ENCODE measurements around the gene CHCHD4.
A peak's percentile ranks its signal among the peaks of the same experiment; 100 is the strongest.

CHCHD4 gene

DNA sequence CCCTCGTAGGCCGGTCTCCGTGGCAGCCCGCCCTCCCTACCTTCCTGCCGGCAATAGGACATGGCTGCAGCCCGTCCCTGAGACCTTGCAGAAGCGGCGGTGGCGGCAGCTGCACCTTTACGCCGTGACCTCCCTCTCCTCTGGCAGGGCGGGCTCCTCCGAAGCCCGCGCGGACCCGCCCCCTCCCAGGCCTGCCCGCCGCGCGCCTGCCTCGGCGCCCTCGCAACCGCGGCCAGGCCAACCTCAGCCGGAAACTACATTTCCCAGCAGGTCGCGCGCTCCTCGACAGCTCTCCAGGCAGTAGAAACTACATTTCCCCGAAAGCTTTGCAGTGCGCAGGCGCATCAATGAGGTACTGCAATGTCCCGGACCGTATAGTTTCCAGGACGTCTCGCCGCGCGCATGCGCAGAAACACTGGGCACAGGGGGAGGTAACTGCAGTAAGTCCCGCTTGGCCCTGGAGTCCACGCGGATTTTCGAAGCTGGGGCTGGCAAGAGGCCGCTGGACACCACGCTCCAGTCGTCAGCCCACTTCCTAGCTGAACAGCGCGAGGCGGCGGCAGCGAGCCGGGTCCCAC is at the start of gene CHCHD4, which contains the start of gene TMEM43:
Gene CHCHD4, minus strand, starts transcription at position 256 of the 578 bp plus-strand sequence. Its CDS starts 194 bp downstream, at position 62.
Gene TMEM43, plus strand, starts transcription at position 438 of the 578 bp plus-strand sequence. CDS start 142 bp downstream, outside the sequence.
- peak; percentile 99 for DNase-seq (ENCODE audit: low spot score)

DNA sequence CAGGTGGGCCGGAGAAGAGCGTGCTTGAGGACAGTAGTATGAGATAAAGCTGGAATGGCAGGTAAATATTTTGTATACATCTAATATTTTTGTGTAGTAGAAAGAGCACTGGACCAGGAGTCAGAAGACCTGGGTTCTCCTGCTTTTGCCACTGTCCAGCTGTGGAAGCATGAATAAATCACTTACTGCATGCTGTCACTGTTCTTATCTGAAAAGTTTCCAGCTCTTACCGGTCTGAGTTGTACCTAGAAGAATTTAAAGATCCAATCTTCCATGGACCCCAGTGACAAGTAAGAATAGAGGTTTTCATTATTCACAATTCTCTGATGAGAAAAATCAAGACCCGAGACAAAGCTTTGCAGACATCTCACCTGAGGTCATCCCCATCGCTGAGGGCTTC is 47.8 kb upstream of the CHCHD4 start:
- no peak for DNase-seq (ENCODE audit: low spot score)

DNA sequence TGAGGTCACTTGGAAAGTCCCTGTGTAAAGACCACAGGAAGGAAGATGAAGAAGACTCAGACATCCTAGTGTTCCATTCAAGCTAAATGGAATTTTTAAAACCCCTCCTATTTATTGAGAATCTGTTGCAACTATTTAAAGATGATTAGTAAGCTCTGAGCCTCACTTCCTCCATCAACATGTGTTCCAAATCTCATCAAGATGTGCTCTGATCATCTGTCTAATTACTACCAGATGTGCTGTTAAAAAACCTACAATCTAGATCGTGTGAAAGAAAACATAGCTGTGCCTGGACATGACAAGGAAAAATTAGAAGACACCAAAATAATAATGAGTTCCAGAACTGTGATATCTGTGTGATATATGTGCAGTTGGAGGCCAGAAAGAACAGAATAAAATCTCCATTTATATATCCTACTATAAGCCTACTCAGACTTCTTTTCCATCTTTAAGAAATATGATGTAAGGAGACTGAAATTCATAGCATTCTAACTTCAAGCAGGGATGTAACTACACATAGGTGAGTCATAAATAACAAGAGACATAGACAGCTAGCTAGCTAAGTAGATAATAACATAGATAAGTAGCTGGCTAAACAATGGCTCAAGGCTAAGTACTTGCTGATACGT is 46.0 kb upstream of the CHCHD4 start:
- DNase-seq (ENCODE audit: low spot score): no peak

DNA sequence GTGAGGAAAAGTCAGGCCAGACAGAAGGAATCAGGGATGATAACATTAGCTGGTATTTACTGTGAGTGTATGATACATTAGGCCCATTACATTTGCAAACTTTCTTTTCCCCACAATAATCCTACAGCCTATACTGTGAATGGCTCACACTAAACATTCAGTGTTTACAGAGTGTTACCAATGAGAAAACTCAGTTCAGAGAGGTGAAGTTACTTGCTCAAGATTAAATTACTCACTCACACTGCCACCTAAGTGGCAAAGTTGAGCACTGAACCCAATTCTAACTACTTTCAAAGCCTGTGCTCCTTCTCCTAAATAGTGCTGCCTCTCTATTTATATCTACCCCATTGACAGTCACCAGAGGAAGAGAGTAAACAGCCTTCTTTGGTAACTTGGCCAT is 45.2 kb upstream of the CHCHD4 start:
- DNase-seq (ENCODE audit: low spot score): no peak

DNA sequence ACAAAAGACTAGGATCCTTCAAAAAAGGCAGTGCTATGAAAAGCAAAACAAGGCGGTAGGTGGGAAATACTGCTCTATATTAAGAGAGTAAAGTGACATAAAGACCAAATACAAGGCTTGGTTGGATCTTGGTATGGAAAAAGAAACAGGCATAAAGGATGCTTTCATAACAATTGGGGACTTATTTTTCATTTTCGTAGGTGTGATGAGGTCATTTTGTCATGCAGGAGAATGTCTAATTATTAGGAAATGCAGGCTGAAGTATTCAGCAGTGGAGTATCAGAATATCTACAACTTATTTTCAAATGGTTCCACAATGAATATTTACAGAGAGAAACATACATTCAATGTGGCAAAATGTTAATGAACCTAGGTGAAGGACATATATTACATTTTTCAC is 44.8 kb upstream of the CHCHD4 start:
- DNase-seq (ENCODE audit: low spot score): no peak

DNA sequence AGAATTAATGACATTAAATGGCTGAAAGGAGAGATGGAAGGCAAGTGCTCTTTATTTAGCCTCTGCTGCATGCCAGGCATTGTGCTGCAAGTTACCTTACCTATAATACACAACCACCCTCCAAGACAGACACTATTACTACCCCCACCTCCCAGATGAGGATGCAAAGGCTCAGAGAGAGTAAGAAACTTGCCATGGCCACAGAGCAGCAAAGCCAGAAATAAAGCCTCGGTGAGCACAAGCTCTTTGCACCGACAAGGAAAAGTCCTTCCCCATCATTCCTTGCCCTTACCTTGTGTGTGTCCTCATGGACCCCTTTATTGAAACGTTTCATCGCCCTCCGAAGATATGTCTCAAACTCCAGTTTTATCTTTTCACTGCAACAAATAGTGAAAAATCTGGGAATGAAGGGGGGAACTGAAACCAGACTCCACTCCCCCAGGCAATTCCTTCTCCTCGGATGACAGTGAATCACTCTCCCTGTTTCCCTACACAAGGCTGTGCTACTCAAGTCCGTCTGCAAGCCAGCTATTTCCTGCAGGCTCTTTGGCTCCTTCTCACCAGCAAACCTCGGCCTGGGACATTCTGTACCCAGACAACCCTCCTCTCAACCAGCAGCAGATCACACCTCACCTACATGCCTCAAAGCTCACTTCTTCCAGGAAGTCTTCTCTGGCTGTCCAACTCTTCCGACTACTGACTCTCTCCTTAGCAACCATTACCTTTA is 42.4 kb upstream of the CHCHD4 start:
- DNase-seq (ENCODE audit: low spot score): no peak

DNA sequence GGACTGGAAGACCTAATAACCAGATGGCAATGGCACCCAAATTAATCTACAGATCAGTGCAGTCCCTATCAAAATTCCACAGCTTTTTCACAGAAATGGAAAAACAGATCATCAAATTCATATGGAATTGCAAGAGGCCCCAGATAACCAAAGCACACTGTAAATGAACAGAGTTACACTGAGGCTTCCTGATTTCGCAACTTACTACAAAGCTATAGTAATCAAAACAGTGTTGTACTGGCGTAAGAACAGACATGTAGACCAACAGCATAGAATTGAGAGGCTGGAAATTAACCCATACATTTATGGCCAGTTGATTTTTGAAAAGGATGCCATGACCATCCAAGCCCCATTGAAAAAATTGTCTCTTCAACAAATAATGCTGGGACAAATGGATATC is 37.5 kb upstream of the CHCHD4 start:
- DNase-seq (ENCODE audit: low spot score): no peak

DNA sequence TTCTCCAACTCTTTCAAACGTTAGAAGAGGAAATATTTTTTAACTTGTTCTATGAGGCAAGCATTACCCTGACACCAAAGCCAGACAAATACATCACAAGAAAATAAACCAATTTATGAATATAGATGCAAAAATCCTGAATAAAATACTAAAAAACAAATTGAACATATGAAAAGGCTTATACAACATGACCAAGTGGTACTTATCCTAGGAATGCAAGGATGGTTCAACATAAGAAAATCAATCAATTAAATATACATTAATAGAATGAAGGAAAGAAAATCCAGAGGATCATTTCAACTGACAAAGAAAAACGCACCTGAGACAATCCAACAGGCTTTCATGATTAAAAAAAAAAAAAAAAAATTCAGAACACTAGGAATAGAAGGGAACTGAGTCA is 36.6 kb upstream of the CHCHD4 start:
- DNase-seq (ENCODE audit: low spot score): no peak

DNA sequence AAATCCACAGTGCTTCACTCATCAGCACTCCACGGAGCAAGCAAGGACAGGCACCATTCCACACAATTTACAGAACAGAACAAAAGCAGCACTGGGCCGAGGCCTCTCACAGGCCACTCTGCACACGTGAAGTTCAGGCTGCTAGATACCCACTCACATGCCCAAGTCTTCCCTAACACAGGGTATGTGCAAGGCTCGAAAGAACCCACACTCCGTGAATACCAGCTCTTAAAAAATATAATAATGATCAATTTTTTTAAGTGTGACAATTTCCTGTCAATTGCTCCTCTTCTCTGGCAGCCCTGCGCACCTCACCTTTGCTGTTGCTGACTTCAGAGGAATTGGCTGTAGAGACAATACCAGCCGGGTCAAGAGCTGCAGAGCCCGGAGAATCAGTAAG is 34.8 kb upstream of the CHCHD4 start:
- no peak for DNase-seq (ENCODE audit: low spot score)

DNA sequence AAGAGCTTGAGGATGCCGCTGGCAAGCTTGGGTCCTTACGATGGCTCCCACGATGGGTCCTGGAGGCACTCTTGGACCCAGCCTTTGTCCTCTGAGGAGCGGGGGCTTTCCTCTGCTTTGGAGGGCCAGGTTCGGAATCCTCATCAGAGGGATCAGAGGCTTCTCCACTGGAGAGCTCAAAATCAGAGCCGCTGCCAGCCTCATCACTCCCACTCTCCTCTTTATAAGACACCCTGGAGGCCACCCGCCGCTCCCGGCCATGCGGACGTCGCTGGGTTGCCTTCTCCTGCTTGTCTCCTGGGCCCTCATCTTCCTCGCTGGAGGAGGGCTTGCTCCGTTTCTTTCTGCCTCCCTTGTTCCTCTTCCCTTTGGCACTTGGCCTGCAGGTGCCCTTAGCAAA is 33.7 kb upstream of the CHCHD4 start:
- no peak for DNase-seq (ENCODE audit: low spot score)

DNA sequence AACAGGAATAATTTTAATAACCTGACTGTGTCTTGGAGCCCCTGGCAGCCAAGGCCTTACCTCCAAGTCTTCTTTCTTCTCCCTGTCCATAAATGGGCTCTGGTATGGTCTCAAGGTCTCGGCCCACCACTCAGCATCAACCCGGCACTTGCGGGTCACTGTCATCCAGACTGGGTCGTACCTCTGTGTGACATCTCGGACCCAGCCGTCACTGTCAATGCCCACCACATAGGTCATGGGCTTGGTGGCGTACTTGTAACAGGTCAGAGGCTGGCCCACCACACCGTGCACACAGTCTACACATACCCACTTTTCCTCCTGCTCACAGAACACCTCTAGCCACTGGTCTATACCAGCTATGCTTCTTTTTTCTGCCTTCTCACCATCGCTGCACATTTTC is 33.3 kb upstream of the CHCHD4 start:
- no peak for DNase-seq (ENCODE audit: low spot score)

DNA sequence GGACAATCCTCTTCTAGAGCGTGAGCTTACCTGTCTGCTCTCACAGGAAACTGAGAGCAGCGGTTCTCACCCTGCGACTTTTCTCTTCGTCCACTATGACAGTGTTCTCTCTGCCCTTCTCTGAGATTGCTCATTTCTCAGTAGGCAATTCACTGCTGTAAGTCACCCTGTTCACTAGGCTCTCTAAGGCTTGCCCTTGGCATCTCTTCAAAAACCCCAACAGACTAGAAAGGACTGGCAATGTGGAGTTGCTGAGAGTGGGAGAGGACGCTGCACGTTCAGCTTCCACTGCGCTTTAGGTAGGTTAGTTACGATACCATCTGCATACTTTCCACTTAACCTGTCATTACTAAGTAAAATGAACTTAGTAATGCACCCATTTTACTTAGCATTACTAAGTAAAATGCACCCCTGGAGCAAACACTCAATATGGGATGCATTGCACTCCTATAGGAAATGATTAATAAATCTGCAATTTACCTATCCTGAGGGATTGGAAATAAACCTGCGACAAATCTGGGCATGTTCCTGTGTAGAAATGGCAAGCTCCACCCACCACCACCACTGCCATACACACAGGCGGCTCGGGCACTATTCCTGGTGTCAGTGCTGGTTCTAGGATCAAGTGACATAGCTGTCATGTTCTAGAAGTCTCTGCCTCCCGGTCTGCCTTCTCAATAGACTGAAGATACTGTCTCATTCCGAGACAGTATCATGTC is 32.3 kb upstream of the CHCHD4 start:
- no peak for DNase-seq (ENCODE audit: low spot score)

DNA sequence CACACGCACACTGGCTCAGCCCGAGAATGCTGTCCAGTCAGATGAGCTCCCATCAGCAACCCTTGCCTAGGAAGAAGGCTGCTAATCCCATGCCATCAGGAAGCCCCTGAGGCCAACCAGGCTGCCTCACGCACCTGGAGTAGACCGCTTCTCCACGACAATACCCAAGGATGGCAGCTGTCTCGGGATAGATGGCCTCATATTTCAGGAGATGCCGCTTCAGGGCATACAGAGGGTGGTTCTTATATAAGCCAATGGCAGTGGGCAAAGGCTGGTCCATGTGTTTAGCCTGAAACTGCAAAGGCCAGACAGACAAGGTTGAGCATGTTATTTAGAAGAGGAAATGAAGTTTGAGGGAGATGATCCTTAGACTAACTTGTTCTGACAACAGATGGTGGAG is 31.5 kb upstream of the CHCHD4 start:
- DNase-seq (ENCODE audit: low spot score): no peak

DNA sequence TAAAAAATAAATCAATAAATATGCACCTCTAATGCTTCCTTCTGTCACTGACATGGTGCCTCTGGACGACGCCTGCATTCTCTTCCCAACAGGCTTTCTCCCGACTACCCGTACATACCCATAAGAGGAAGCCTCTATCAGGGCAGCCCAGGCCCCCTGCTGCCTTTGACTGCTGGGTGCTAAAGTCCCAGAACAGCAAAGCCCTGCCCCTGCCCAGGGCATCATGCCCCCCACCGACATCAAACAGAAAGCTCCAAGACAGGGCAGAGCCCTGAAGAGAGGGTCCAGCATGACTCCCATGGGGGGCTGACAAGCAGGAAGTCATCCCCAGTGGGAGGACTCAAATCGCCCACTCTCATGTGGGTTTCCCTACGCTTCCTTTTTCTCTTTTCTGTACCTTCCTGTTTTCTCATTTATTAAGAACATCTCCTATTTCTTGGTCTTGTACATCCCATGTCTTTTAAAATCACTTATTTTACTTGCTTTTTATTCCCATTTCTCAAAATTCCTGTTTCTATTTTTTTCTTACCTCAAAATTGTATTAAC is 30.3 kb upstream of the CHCHD4 start:
- no peak for DNase-seq (ENCODE audit: low spot score)

DNA sequence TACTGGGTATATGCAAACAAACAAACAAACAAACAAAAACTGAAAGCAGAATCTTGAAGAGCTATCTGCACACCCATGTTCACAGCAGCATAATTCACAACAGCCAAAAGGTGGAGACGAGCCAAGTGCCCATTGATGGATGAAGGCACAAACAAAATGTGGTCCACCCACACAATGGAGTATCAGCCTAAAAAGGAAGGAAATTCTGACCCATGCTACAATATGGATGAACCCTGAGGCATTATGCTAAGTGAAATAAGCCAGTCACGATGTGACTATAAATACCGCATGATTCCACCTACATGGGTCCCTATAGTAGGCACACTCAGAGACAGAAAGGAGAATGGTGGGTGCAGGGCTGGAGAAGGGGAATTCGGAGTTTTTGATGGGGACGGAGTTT is 29.6 kb upstream of the CHCHD4 start:
- DNase-seq (ENCODE audit: low spot score): no peak

DNA sequence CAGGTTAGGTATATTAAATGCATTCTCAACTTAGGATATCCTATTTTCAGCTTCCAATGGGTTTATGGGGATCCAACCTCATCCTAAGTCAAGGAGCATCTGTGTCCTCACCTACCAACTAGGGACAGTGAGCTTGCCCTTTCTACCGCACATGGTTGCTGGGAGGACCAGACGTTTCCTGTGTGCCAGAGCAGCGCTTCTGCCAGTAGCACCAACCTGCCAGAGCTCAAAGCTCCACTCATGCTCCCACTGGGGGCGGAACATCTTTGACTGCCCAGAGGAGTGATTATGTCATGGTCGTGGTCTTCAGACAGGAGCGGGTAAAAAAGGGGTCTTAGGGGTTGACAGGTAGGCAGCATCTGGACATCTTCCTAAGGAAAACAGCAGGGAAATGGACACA is 29.0 kb upstream of the CHCHD4 start:
- DNase-seq (ENCODE audit: low spot score): no peak

DNA sequence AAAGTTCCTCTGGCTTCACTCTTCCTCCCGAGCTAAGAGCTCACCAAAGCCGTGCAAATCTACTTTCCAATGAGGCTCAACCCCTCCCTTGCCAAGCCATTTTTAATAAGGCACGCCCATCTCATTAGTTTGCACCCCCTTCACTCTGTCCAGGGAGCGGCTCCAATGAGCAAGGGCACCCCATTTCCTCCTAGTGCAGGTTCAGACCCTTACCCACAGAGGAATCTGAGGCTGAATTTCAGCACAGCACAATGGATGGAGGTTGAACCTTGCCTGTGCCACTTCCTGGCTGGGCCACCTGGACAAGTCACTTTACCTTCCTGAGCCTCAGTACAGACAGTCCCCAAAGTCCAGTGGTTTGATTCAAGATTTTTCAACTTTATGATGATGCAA is 28.3 kb upstream of the CHCHD4 start:
- DNase-seq (ENCODE audit: low spot score): no peak

DNA sequence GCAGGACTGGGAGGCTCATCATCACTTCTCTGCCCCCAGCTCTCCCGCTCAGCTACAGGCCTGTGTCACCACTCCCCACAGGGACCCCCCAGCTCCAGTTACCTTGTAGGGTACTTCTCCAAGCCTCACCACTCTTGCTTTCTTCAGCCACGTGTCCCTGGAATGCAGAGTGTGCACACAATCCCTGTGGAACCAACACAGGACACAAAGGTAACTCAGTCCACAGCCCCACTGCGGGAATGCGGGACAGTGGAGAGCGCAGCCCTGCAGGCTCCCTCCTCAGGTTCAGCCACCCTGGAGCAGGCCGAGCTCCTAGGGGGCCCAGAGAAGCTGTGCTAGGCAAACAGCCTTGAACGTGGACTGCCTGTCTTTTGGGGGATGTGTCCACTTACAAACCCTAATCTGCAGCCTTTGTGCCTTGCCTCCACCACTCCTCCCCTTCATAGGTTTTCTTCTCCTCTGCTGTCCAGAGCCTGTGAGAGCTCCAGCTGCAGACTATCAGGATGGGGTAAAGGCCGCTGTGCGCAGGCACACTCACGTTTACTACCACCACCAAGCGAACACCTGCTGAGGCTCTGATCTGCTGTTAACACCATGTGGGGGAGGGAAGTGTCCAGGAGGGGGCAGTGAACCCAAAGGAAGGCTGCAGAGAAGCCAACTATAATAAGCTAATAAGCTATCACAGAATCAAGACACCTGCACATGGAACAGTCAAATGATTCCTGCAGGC is 27.7 kb upstream of the CHCHD4 start:
- DNase-seq (ENCODE audit: low spot score): peak; percentile 29

DNA sequence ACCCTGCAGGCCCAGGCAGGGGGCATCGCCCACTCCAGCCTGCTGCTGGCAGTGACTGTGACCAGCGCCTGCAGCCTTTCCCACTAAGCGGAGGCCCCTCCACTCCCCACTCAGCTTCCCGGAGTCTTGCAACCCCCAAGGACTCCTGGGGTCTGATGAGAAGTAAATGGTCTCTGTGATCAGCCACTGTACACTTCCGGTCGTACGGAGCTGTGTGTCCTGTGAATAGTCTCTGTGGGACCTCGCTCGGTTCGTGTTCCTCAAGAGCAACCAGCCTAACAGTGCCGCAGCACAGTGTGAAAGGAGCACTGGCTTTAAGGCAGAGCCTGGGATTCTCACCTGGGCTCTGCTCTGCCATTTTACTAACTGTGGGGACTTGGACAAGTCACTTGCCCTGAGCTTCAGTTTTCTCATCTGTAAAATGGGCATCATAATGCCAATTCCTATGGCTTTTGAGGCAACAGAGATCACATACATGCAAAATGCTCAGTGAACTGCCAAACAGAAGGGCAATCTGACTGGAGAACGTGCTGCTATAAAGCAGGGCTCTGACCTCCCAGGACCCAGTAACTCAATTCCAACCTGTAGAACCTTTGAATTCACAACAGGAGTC is 26.9 kb upstream of the CHCHD4 start:
- no peak for DNase-seq (ENCODE audit: low spot score)

DNA sequence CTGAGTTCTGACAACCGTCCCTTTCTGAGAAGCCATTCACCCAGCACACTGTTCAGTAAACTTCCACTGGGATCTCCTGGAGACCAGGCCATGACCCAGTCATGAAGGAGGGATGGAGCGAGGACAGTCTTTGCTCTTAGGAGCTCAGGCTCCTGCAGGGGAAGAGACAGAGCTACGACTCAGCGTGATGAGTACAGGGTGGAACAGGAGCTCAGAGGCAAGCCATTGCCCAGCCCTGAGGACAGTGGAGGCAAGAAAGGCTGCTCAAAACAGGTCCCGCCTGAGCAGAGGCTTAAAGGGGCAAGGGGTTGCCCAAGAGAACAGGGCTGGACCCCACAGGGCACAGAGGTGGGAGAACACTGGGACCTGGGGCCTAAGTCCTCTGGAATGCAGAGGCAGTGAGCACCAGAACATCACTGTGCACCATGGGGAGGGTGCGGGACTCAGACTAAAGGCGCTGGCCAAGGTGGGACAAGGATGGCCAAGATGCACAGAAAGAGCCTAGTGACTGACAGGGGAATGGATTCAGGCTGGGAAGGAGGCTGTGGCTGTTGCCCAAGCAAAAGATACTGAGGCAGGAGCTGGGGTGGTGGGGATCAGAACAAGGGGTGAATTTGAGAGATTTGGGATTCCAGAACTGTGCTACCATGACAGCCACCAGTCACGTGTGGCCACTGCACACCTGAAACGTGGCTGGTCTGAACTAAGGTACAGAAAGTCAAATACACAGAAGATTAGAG is 26.0 kb upstream of the CHCHD4 start:
- no peak for DNase-seq (ENCODE audit: low spot score)

DNA sequence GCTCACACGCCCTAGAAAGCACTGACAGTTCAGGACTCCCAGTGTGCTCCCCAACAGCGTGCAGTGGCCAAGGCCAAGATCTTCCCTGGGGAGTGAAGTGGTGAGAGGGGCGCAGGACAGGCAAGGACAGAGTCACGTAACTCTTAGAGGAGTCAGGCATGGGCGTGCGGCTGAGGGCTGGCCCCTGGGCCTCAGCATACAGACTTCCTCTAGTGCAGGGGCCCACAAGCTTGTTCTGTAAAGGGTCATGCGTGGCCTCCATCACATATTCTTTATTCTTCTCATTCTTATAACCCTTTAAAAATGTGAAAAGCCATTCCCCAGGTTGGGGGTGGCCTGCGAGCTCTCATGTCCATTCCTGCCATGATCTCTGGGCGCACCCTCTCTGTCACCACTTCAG is 25.4 kb upstream of the CHCHD4 start:
- no peak for DNase-seq (ENCODE audit: low spot score)

All from CD4-positive, alpha-beta T cell treated with Interleukin-15 for 4 hours (primary cell).